ENCODE measurements around the gene P4HA3. TPM values are rescaled to one million over a fixed set of nuclear protein-coding genes. Genes with fewer than 3 reads are reported as not detected.
A peak's percentile ranks its signal among the peaks of the same experiment; 100 is the strongest.
"Not testable (repeated sequence)": the region's sequence is repeated elsewhere in the genome, so short reads cannot be mapped to it uniquely, and the experiment has no call there.

The P4HA3 gene
- total and polyA plus RNA-seq, 9 donors: 0.80 to 9.3 (median 2.2) TPM

DNA sequence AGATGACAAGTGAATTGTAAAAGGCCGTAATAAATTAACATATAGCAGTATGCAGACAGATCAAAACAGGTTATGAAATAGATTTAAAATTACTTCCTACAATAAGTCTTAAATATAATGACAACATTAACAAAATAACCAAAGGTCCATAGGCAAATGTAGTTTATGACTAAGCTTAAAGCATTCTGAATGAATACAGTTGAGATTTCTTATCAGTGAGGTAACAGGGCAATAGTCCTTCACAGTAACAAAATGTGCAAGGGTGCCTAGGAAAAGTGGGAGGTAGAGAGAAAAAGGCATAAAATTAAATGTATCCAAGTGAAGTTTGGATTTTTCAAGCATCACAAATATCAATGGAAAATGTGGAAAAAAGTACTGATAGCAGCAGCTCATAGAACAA is 20.9 kb upstream of the P4HA3 start:
- no peaks in the 10 kb centered on the region for H3K9me3 ChIP-seq (replicated peaks; ENCODE audit: control insufficient read depth, low read depth, low read length)
- no peaks in the 10 kb centered on the region for H3K4me1 ChIP-seq (ENCODE audit: control insufficient read depth, insufficient read depth, low read length)
- DNase-seq: no peak
- H3K27ac ChIP-seq (ENCODE audit: low read length): no peak overlapping the region
- peaks cover 2% of the 10 kb centered on the region for H3K36me3 ChIP-seq (ENCODE audit: control insufficient read depth, insufficient read depth, low read length)
- no CpG with 5 or more reads among the region's 1 CpG for WGBS (ENCODE audit: insufficient coverage)
- no peaks in the 10 kb centered on the region for H3K27me3 ChIP-seq (ENCODE audit: control insufficient read depth, insufficient read depth, low read length)
- no peak overlapping the region for H3K4me3 ChIP-seq (ENCODE audit: low read length)

DNA sequence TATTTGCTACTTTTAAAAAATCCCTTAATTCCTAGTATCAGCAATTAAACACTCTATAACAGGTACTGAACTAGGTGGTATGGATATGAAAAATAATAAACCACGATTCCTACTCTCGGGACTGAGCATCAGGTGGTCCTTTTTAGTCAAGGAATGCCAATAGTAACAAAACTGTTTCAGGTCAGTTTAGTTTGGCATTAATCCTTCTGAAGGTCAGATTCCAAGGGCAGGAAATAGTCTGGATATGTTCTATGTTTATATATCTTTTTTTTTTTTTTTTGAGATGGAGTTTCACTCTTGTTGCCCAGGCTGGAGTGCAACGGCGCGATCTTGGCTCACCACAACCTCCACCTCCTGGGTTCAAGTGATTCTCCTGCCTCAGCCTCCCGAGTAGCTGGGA is 19.6 kb upstream of the P4HA3 start:
- not testable (repeated sequence) for H3K27me3 ChIP-seq (ENCODE audit: control insufficient read depth, insufficient read depth, low read length); H3K36me3 ChIP-seq (ENCODE audit: control insufficient read depth, insufficient read depth, low read length); DNase-seq; H3K27ac ChIP-seq (ENCODE audit: low read length); H3K4me3 ChIP-seq (ENCODE audit: low read length); H3K4me1 ChIP-seq (ENCODE audit: control insufficient read depth, insufficient read depth, low read length); H3K9me3 ChIP-seq (replicated peaks; ENCODE audit: control insufficient read depth, low read depth, low read length)
- no CpG with 5 or more reads among the region's 6 CpGs for WGBS (ENCODE audit: insufficient coverage)

DNA sequence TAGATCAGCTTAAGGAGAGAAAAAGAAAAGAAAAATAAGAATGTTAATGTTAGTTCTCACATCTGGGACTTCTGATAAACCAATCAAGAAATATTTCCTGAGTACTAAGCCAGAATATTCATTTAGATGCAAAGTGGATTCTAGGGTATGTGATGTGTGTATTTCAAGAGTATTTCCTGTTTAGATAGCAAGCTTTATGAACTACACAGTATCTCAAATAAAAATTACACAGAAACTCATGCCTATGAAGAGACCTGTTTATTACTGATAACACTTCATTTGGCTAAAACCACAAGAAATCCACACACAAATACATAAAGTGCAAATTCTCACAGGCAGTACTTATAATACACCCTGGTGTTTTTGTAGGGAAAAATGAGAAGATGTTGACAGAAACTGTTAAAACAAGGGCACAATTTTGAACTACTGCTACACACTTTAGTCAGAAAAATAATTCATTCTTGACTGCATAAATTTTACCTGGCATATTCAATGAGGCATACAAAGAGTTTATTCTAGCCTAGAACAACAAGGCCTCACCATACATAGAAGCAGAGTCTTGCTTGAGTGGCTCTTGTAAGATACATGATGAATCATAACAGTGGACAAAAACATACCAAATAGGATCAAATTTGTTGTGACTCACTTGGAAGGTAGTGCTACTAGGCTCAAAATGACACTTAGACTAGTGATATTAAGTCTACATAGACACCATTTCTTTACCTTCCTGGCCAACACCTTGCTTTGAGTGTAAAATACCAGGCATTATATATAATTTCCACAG is 18.8 kb upstream of the P4HA3 start:
- H3K4me1 ChIP-seq (ENCODE audit: control insufficient read depth, insufficient read depth, low read length): peaks cover 11% of the 10 kb centered on the region
- no peaks in the 10 kb centered on the region for H3K9me3 ChIP-seq (replicated peaks; ENCODE audit: control insufficient read depth, low read depth, low read length)
- no peaks in the 10 kb centered on the region for H3K27me3 ChIP-seq (ENCODE audit: control insufficient read depth, insufficient read depth, low read length)
- H3K27ac ChIP-seq (ENCODE audit: low read length): no peak overlapping the region
- no peak overlapping the region for H3K4me3 ChIP-seq (ENCODE audit: low read length)
- H3K36me3 ChIP-seq (ENCODE audit: control insufficient read depth, insufficient read depth, low read length): no peaks in the 10 kb centered on the region
- DNase-seq: no peak

DNA sequence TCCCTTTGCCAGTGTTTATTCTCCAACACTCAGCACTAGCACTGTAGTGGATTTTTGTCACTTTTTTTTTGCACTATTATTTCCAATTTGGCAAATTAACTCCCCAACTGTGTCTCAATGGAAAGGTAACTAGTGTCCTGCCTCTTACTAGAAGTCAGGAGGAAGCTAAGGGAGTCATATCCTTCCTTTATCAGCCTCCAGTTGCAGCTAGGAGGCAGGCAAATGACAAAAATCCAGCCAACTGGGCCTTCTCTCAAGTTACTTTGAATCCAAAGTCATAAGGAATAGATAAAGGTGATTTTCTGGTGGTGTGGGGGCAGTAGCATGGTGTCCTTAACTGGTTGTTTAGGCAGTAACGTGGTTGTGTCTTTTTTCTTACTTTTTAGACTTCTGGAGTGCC is 15.6 kb upstream of the P4HA3 start:
- Histone ChIP-seq H3K27ac (ENCODE audit: low read length) (no peak overlapping the region), H3K27me3 (ENCODE audit: control insufficient read depth, insufficient read depth, low read length) (no peaks in the 10 kb centered on the region)

DNA sequence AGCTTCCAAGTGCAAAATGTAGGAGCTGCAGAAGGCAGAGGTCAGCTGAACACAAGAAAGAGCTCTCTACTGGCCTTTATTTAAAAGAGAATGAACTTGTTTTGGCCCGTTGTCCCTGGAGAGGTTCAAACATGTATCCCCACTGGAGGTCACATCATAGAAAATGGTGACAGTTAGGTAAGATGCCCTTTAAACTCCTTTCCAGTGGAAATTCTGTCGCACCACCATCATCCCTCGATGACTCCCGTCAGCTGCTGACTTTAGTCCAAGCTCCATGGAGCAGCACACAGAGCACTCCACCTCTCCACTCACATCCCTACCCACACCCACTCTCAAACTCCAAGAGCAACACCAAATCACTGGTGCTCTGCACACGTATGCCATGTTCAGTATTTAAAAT is 15.2 kb upstream of the P4HA3 start:
- Histone ChIP-seq H3K27ac (ENCODE audit: low read length) (no peak overlapping the region), H3K9me3 (replicated peaks; ENCODE audit: control insufficient read depth, low read depth, low read length) (no peaks in the 10 kb centered on the region), H3K4me3 (ENCODE audit: low read length) (no peak overlapping the region), H3K4me1 (ENCODE audit: control insufficient read depth, insufficient read depth, low read length) (peaks cover 14% of the 10 kb centered on the region), H3K27me3 (ENCODE audit: control insufficient read depth, insufficient read depth, low read length) (no peaks in the 10 kb centered on the region), H3K36me3 (ENCODE audit: control insufficient read depth, insufficient read depth, low read length) (no peaks in the 10 kb centered on the region)
- WGBS (ENCODE audit: insufficient coverage): 78% methylated on average over 4 of the region's 5 CpGs
- no peak for DNase-seq

More for the DNA sequence above, 15.6 kb upstream of the P4HA3 start:
- no CpG with 5 or more reads among the region's 1 CpG for whole genome bisulfite sequencing (ENCODE audit: insufficient coverage)
- H3K4me3 ChIP-seq (ENCODE audit: low read length): no peak overlapping the region
- DNase-seq: no peak
- no peaks in the 10 kb centered on the region for H3K9me3 ChIP-seq (replicated peaks; ENCODE audit: control insufficient read depth, low read depth, low read length)
- H3K4me1 ChIP-seq (ENCODE audit: control insufficient read depth, insufficient read depth, low read length): peaks cover 14% of the 10 kb centered on the region
- H3K36me3 ChIP-seq (ENCODE audit: control insufficient read depth, insufficient read depth, low read length): no peaks in the 10 kb centered on the region

DNA sequence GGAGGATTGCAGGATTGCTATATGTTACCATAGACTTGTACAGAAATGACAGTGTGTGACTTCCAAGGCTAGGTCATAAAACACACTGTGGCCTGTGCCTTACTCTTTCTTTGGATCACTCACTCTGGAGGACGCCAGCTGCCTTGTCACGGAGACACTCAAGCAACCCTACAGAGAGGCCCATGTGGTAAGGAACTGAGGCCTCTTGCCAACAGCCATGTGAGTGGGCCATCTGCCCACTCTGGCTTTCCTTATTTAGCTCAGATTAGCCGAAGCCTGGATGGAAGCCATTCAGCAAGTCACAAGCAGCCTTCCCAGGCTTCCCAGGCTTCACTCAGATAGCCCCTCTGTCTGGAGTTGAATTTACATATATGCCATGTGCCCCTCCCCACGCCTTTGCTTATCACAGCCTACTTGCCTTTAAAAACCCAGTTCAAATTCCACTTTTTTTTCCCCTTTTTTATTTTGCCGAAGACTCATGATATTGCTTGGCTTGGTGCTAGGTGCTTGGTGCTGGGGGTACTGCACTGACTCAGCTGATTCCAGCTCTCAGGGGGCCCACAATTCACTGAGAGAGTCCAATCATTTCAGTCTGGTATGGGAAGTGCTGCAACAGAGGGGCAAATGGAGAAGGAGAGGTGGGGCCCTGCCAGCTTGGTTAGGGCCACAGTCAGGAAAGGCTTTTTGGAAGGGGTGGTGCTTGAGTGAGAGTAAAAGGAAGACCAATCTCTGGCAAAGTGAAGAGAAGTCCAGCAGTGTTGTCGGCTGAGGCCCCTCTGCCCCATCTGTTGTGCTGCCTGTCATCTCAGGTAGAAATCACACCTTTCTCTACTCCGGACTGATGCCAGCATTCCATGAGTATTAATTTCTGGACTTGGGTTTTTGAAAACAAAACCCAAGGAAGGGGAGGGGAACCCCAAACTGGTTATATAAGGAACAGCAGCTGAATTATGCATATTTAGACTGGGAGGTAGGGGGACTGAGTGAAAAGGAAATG is 14.5 kb upstream of the P4HA3 start:
- Histone ChIP-seq H3K9me3 (replicated peaks; ENCODE audit: control insufficient read depth, low read depth, low read length) (no peaks in the 10 kb centered on the region), H3K4me1 (ENCODE audit: control insufficient read depth, insufficient read depth, low read length) (peaks cover 14% of the 10 kb centered on the region), H3K36me3 (ENCODE audit: control insufficient read depth, insufficient read depth, low read length) (no peaks in the 10 kb centered on the region), H3K27ac (ENCODE audit: low read length) (peak overlapping the region; percentile 76), H3K27me3 (ENCODE audit: control insufficient read depth, insufficient read depth, low read length) (no peaks in the 10 kb centered on the region), H3K4me3 (ENCODE audit: low read length) (no peak overlapping the region)
- peak; percentile 90 for DNase-seq
- WGBS (ENCODE audit: insufficient coverage): 34% methylated on average over 3 of the region's 7 CpGs

DNA sequence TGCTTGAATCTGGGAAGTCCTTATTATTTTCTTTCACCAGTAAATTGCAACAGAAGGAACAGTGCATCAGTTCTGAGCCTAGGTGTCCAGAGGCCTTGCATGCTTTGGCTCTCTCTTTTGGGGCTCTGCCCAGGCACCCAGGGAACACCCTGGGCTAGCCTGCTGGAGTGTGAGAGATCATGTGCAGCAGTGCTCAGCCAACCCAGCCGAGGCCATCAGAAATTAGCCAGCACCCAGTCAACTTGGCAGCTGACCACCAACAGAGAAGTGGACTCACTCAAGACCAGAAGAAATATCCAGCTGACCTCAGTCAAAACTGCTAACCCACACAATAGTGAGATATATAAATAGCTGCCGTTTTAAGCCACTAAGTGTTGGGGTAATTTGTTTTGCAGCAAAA is 11.2 kb upstream of the P4HA3 start:
- DNase-seq: no peak
- no peaks in the 10 kb centered on the region for H3K36me3 ChIP-seq (ENCODE audit: control insufficient read depth, insufficient read depth, low read length)
- H3K4me1 ChIP-seq (ENCODE audit: control insufficient read depth, insufficient read depth, low read length): peaks cover 14% of the 10 kb centered on the region
- WGBS (ENCODE audit: insufficient coverage): no CpG with 5 or more reads among the region's 2 CpGs
- no peak overlapping the region for H3K4me3 ChIP-seq (ENCODE audit: low read length)
- no peak overlapping the region for H3K27ac ChIP-seq (ENCODE audit: low read length)
- no peaks in the 10 kb centered on the region for H3K27me3 ChIP-seq (ENCODE audit: control insufficient read depth, insufficient read depth, low read length)
- H3K9me3 ChIP-seq (replicated peaks; ENCODE audit: control insufficient read depth, low read depth, low read length): no peaks in the 10 kb centered on the region

GRCh38 chr11:74321487-74322188 is 10.2 kb upstream of the P4HA3 start:
- Histone ChIP-seq H3K27ac (ENCODE audit: low read length) (no peak overlapping the region), H3K4me1 (ENCODE audit: control insufficient read depth, insufficient read depth, low read length) (peaks cover 14% of the 10 kb centered on the region), H3K36me3 (ENCODE audit: control insufficient read depth, insufficient read depth, low read length) (no peaks in the 10 kb centered on the region), H3K9me3 (replicated peaks; ENCODE audit: control insufficient read depth, low read depth, low read length) (peaks cover 3% of the 10 kb centered on the region), H3K4me3 (ENCODE audit: low read length) (no peak overlapping the region), H3K27me3 (ENCODE audit: control insufficient read depth, insufficient read depth, low read length) (no peaks in the 10 kb centered on the region)
- WGBS (ENCODE audit: insufficient coverage): 35% methylated on average over 4 of the region's 10 CpGs
- peak; percentile 72 for DNase-seq

DNA sequence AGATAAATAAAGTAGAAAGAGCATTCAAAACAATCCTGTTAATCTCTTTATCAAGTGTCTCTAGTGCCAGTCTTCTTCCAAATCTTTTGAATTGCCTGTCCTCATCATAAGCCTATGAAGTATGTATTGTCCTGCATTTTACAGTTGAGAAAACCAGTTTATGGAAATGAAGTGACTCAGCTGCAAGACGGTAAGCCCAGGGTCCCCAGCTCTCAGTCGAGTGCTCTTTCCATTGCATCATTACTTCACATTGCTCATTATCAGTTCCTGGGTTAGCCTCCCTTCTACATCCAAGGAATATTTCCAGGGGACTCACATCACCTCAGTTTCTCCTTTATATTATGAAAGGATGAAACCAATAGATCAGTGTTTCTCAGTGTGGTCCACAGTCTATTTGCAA is 9.1 kb upstream of the P4HA3 start:
- Histone ChIP-seq H3K27me3 (ENCODE audit: control insufficient read depth, insufficient read depth, low read length) (no peaks in the 10 kb centered on the region), H3K4me1 (ENCODE audit: control insufficient read depth, insufficient read depth, low read length) (peaks cover 6% of the 10 kb centered on the region), H3K36me3 (ENCODE audit: control insufficient read depth, insufficient read depth, low read length) (no peaks in the 10 kb centered on the region), H3K9me3 (replicated peaks; ENCODE audit: control insufficient read depth, low read depth, low read length) (peaks cover 5% of the 10 kb centered on the region), H3K27ac (ENCODE audit: low read length) (no peak overlapping the region), H3K4me3 (ENCODE audit: low read length) (no peak overlapping the region)
- WGBS (ENCODE audit: insufficient coverage): 67% methylated on average over 1 of the region's 2 CpGs
- DNase-seq: no peak

All from muscle of leg (tissue), 11 donors.